Thymus (tissue), 14 donors: ENCODE data around the gene TPCN2. TPM values are rescaled to one million over a fixed set of nuclear protein-coding genes. Genes with fewer than 3 reads are reported as not detected.
"Not testable (repeated sequence)": the region's sequence is repeated elsewhere in the genome, so short reads cannot be mapped to it uniquely, and the experiment has no call there.

ENCODE experiments used
- DNase-seq, 9 donors: peaks; one replicate each; pipeline ENCODE4 v3.0.0-alpha.2; 2013; ENCODE audit warnings: low spot score in 9 of 9, low read depth in 6 of 9, missing footprints in 1 of 9
- H3K27ac ChIP-seq, 2 donors: one replicate each; pipeline ENCODE4 v1.5.1; 2013; ENCODE audit warnings: control low read depth in 1 of 2, low read depth in 1 of 2, low read length in 1 of 2, mild to moderate bottlenecking in 1 of 2, moderate library complexity in 1 of 2
- H3K27me3 ChIP-seq, 2 donors: one replicate each; pipeline ENCODE4 v1.5.1; 2013; ENCODE audit warnings: low read length in 1 of 2; ENCODE audit not compliant: control insufficient read depth in 2 of 2, insufficient read depth in 1 of 2
- H3K36me3 ChIP-seq, 2 donors: one replicate each; pipeline ENCODE4 v1.5.1; 2013; ENCODE audit warnings: low read length in 1 of 2, mild to moderate bottlenecking in 1 of 2, moderate library complexity in 1 of 2; ENCODE audit not compliant: control insufficient read depth in 2 of 2, insufficient read depth in 2 of 2
- H3K4me1 ChIP-seq, 2 donors: one replicate each; pipeline ENCODE4 v1.5.1; 2013; ENCODE audit warnings: low read length in 2 of 2; ENCODE audit not compliant: control insufficient read depth in 2 of 2, insufficient read depth in 2 of 2
- H3K4me3 ChIP-seq, 2 donors: one replicate each; pipeline ENCODE4 v1.5.1; 2013; ENCODE audit warnings: low read length in 2 of 2, control low read depth in 1 of 2, mild to moderate bottlenecking in 1 of 2
- H3K9me3 ChIP-seq, 2 donors: one replicate each; pipeline ENCODE4 v1.5.1; 2013; ENCODE audit warnings: low read length in 1 of 2, mild to moderate bottlenecking in 1 of 2; ENCODE audit not compliant: control insufficient read depth in 2 of 2, insufficient read depth in 1 of 2
- WGBS: extraction: QIAGEN DNeasy Blood & Tissue Kit; methylation state at CpG from one replicate; pipeline ENCODE4 v1.1.7; 2013; 5-methylcytosine and 5-hydroxymethylcytosine counted together
- long read RNA-seq, 10 donors: transcript quantifications; one replicate each; lab custom pipeline, GENCODE V29; 2026
- polyA plus RNA-seq: library from polyadenylated mRNA; stranded (reverse); fragments of 200-250 nt; gene quantifications from one replicate; pipeline ENCODE4 v1.2.3, GENCODE V29; 2013
- total RNA-seq: library from RNA; stranded (reverse); fragments of 120-200 nt; gene quantifications from one replicate; pipeline ENCODE4 v1.2.4, GENCODE V29; 2013
- donor health status: healthy.

TPCN2 gene
- total RNA-seq (5.3 TPM), polyA plus RNA-seq (9.8 TPM)
- long read RNA-seq, donor 1 = 0 reads
- long read RNA-seq, donor 2 = 0 reads
- long read RNA-seq, donor 3 = 0 reads
- long read RNA-seq, donor 4 = 0 reads
- long read RNA-seq, donor 5 = 0 reads
- long read RNA-seq, donor 6, partial matches to known transcripts = 0 of 1 reads
- long read RNA-seq, donor 6, other reads (novel, unspliced or antisense) = 0 of 1 reads
- long read RNA-seq, donor 7 = 0 reads
- long read RNA-seq, donor 8 = 0 reads
- long read RNA-seq, donor 9, partial matches to known transcripts = 0 of 1 reads
- long read RNA-seq, donor 9, other reads (novel, unspliced or antisense) = 0 of 1 reads
- long read RNA-seq, donor 10 = 0 reads

DNA sequence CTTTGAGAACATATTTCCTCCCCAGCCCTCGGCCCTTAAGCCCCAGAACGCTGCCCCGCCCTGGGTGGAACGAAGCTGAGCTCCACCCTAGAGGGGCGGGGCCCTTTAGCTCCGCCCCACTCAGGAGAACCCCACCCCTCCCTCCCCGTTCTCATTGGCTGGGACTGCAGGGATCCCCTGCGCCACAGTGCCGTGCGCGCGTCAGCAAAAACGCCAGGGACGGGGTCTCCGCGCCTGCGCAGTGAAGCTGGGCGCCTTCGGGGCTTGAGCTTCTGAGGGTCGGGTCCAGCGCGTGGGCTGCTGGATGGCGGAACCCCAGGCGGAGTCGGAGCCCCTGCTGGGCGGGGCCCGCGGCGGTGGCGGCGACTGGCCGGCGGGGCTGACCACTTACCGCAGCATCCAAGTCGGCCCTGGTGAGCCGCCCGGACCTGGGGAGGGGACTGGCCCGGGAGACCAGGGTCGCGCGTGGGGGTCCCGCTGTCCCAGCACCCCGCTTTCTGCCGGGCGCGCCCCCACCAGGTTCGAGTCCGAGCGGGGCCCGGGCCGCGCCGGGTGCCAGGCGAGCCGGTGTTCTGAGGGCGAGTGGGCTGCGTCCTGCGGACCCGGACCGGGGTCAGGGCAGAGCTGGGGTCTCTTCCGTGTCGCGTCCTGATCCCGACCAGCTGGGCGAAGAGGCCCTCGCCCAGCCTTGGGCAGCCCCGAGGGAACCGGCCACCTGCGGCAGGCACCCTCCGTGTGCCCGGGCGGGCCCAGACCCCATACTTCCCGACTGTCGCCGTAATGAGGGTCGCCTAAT, at the start of gene TPCN2:
Gene TPCN2 (plus strand): TSS at position 239 of the 796 bp plus-strand sequence. CDS start 66 bp downstream, at position 305.
- peak; percentile 87 to 97 (median 94) for DNase-seq
- under 1% methylated on average over 76 of the region's 76 CpGs for WGBS
- peaks cover 0 to 5% of the 10 kb centered on the region in 2 donors for H3K27me3 ChIP-seq
- peaks cover 21 to 40% of the 10 kb centered on the region in 2 donors for H3K4me1 ChIP-seq
- H3K36me3 ChIP-seq = peaks cover 0 to 6% of the 10 kb centered on the region in 2 donors
- no peaks in the 10 kb centered on the region for H3K9me3 ChIP-seq
- peak within 1 kb of the TSS in 1 of 2 donors; percentile 78 for H3K27ac ChIP-seq
- peak within 1 kb of the TSS; percentile 65 to 97 for H3K4me3 ChIP-seq

- 96% methylated on average over 8 of the region's 8 CpGs for WGBS
- H3K4me3 ChIP-seq = no peak overlapping the region
- no peaks in the 10 kb centered on the region for H3K9me3 ChIP-seq
- H3K4me1 ChIP-seq = no peaks in the 10 kb centered on the region
- no peaks in the 10 kb centered on the region for H3K36me3 ChIP-seq
- peaks cover 0 to 8% of the 10 kb centered on the region in 2 donors for H3K27me3 ChIP-seq
- DNase-seq = no peak
- H3K27ac ChIP-seq = no peak overlapping the region
These were observed 49.5 kb upstream of the TPCN2 start for GRCh38 chr11:68999093-68999747.

GRCh38 chr11:68999748-69000355, 48.9 kb upstream of the TPCN2 start:
- H3K27ac ChIP-seq, H3K4me1 ChIP-seq, H3K4me3 ChIP-seq, H3K9me3 ChIP-seq, DNase-seq, H3K36me3 ChIP-seq: not testable (repeated sequence)
- peaks cover 0 to 11% of the 10 kb centered on the region in 2 donors for H3K27me3 ChIP-seq
- WGBS = 95% methylated on average over 12 of the region's 12 CpGs

GRCh38 chr11:69000391-69000790, 48.3 kb upstream of the TPCN2 start:
- 96% methylated on average over 5 of the region's 5 CpGs for WGBS
- no peaks in the 10 kb centered on the region for H3K36me3 ChIP-seq
- no peak overlapping the region for H3K27ac ChIP-seq
- H3K27me3 ChIP-seq = peaks cover 0 to 15% of the 10 kb centered on the region in 2 donors
- no peaks in the 10 kb centered on the region for H3K9me3 ChIP-seq
- DNase-seq = no peak
- no peaks in the 10 kb centered on the region for H3K4me1 ChIP-seq
- no peak overlapping the region for H3K4me3 ChIP-seq

- no peak overlapping the region for H3K4me3 ChIP-seq
- WGBS = 88% methylated on average over 8 of the region's 8 CpGs
- peaks cover 0 to 15% of the 10 kb centered on the region in 2 donors for H3K27me3 ChIP-seq
- no peak for DNase-seq
- no peaks in the 10 kb centered on the region for H3K36me3 ChIP-seq
- H3K27ac ChIP-seq = no peak overlapping the region
- no peaks in the 10 kb centered on the region for H3K9me3 ChIP-seq
- no peaks in the 10 kb centered on the region for H3K4me1 ChIP-seq
These were observed 47.9 kb upstream of the TPCN2 start for GRCh38 chr11:69000831-69001242.

DNA sequence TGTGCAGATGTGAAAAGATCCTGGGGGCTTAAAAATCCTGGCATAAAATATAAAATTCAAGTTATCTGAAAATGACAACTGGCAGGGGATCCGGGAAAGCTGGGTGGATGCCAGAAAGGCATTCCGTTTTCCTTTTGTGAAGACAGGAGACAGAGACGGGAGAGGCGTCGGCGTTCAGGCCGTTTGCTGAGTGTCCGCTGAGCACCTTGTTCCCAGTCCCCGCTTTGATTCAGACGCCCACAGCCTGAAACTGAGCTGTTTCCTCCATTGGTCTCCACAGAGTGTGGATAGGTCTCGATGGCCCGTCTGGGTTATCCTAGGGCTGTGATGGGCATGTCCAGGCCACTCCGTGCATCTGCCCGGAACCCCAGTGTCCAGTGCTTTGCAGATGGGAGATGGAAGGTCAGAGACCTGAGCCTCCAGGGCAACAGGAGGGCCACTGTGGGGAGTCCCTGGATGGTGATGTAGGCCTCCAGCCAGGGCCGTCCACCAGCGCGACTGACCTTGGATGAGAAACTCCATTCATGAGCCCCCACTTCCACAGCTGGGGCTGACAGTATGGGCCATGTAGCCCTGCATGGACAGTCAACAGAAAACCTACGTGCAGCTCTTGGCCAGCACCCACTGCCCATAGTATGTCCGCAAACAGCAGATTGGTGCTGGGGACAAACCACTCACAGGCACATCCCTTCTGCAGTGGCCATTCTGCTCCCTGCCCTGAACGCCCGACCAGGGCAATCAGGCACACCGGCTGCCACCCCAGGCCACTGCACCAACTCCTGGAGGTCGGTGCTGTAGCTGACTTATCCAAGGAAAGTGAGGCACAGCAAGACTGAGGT, 47.3 kb upstream of the TPCN2 start:
- H3K4me1 ChIP-seq = no peaks in the 10 kb centered on the region
- 95% methylated on average over 23 of the region's 23 CpGs for WGBS
- no peak for DNase-seq

GRCh38 chr11:69002110-69002569, 46.6 kb upstream of the TPCN2 start:
- no peak overlapping the region for H3K27ac ChIP-seq
- no peaks in the 10 kb centered on the region for H3K4me1 ChIP-seq
- DNase-seq = no peak
- H3K4me3 ChIP-seq = no peak overlapping the region
- H3K9me3 ChIP-seq = no peaks in the 10 kb centered on the region
- H3K36me3 ChIP-seq = no peaks in the 10 kb centered on the region
- H3K27me3 ChIP-seq = peaks cover 0 to 20% of the 10 kb centered on the region in 2 donors
- 92% methylated on average over 6 of the region's 6 CpGs for WGBS

More for the DNA sequence above, 47.3 kb upstream of the TPCN2 start:
- Histone ChIP-seq H3K27ac (no peak overlapping the region), H3K36me3 (no peaks in the 10 kb centered on the region), H3K9me3 (no peaks in the 10 kb centered on the region), H3K4me3 (no peak overlapping the region), H3K27me3 (peaks cover 0 to 19% of the 10 kb centered on the region in 2 donors)

- Histone ChIP-seq H3K4me1 (no peaks in the 10 kb centered on the region), H3K27ac (no peak overlapping the region), H3K9me3 (no peaks in the 10 kb centered on the region), H3K4me3 (no peak overlapping the region), H3K36me3 (no peaks in the 10 kb centered on the region), H3K27me3 (peaks cover 0 to 24% of the 10 kb centered on the region in 2 donors)
- WGBS = 88% methylated on average over 13 of the region's 13 CpGs
- DNase-seq = no peak
These were observed 46.0 kb upstream of the TPCN2 start for GRCh38 chr11:69002570-69003231.
